CD14-positive monocyte (primary cell): ENCODE results near the gene MXI1. TPM values are rescaled to one million over a fixed set of nuclear protein-coding genes. Genes with fewer than 3 reads are reported as not detected.

Source experiments
- DNase-seq, 3 donors: peaks; one replicate each; pipeline ENCODE4 v3.0.0-alpha.2; 2011 to 2022
- H2AFZ ChIP-seq: 2 replicates; pipeline ENCODE4 v1.6.0; 2012; ENCODE audit warnings: mild to moderate bottlenecking, low read depth, low read length, inconsistent platforms; ENCODE audit not compliant: insufficient read depth, poor library complexity, severe bottlenecking
- H3K27ac ChIP-seq, 2 donors: 1 replicate in 1 of 2; 2 replicates in 1 of 2; pipeline ENCODE4 v1.5.1; 2012 to 2013; ENCODE audit warnings: low read length in 2 of 2, control low read depth in 1 of 2, inconsistent platforms in 1 of 2, low read depth in 1 of 2, mild to moderate bottlenecking in 1 of 2
- H3K27me3 ChIP-seq, 2 donors: one replicate each; pipeline versions ENCODE4 v1.6.0 to v1.6.1; 2011 to 2013; ENCODE audit warnings: low read length in 2 of 2; ENCODE audit not compliant: control insufficient read depth in 2 of 2, insufficient read depth in 2 of 2
- H3K36me3 ChIP-seq, 2 donors: replicated peaks in 1 of 2; 1 replicate in 1 of 2; 2 replicates in 1 of 2; pipeline versions ENCODE4 v1.5.1 to v1.6.1; 2012 to 2013; ENCODE audit warnings: low read length in 2 of 2, control low read depth in 1 of 2, inconsistent platforms in 1 of 2, mild to moderate bottlenecking in 1 of 2; ENCODE audit not compliant: insufficient read depth in 2 of 2, control insufficient read depth in 1 of 2
- H3K4me1 ChIP-seq, 2 donors: 1 replicate in 1 of 2; 2 replicates in 1 of 2; pipeline versions ENCODE4 v1.5.1 to v1.6.1; 2012 to 2013; ENCODE audit warnings: low read length in 2 of 2, control low read depth in 1 of 2, inconsistent platforms in 1 of 2, mild to moderate bottlenecking in 1 of 2, moderate library complexity in 1 of 2; ENCODE audit not compliant: insufficient read depth in 2 of 2, control insufficient read depth in 1 of 2
- H3K4me2 ChIP-seq: replicated peaks from 2 replicates; pipeline ENCODE3; 2012; ENCODE audit warnings: low read length, moderate library complexity, mild to moderate bottlenecking; ENCODE audit not compliant: poor library complexity, severe bottlenecking; ENCODE audit errors: extremely low read depth
- H3K4me3 ChIP-seq, 3 experiments: fragments of 200-600 bp in 1 of 3; sonication (generic) in 1 of 3; replicated peaks in 1 of 3; 1 replicate in 2 of 3; 2 replicates in 1 of 3; pipeline ENCODE4 v1.5.1; 2011 to 2013; ENCODE audit warnings: low read length in 3 of 3, mild to moderate bottlenecking in 3 of 3, control low read depth in 2 of 3, low read depth in 2 of 3, inconsistent platforms in 1 of 3, moderate library complexity in 1 of 3
- H3K79me2 ChIP-seq: 2 replicates; pipeline ENCODE4 v1.6.0; 2012; ENCODE audit warnings: mild to moderate bottlenecking, control low read depth, inconsistent platforms, low read length, moderate library complexity; ENCODE audit not compliant: insufficient read depth
- H3K9ac ChIP-seq: 2 replicates; pipeline ENCODE4 v1.6.0; 2017; ENCODE audit warnings: low read length, mild to moderate bottlenecking; ENCODE audit not compliant: insufficient read depth, poor library complexity, severe bottlenecking
- H3K9me3 ChIP-seq, 2 donors: replicated peaks in 1 of 2; 1 replicate in 1 of 2; 2 replicates in 1 of 2; pipeline versions ENCODE4 v1.5.1 to v1.6.1; 2012 to 2013; ENCODE audit warnings: low read length in 2 of 2, control low read depth in 1 of 2; ENCODE audit not compliant: control insufficient read depth in 1 of 2, insufficient read depth in 1 of 2
- H4K20me1 ChIP-seq: 2 replicates; pipeline ENCODE4 v1.6.0; 2012; ENCODE audit warnings: mild to moderate bottlenecking, low read length, control low read depth, moderate library complexity; ENCODE audit not compliant: insufficient read depth
- H3K27ac Mint-ChIP-seq, 7 donors: one replicate each; pipeline ENCODE4 v1.8.0; 2020; ENCODE audit warnings: mild to moderate bottlenecking in 7 of 7, mixed read lengths in 7 of 7, moderate library complexity in 6 of 7, inconsistent platforms in 2 of 7
- H3K27me3 Mint-ChIP-seq, 3 donors: one replicate each; pipeline ENCODE4 v1.8.0; 2021 to 2022; ENCODE audit warnings: low read depth in 3 of 3, mild to moderate bottlenecking in 3 of 3, mixed read lengths in 3 of 3, moderate library complexity in 3 of 3, inconsistent platforms in 1 of 3
- H3K36me3 Mint-ChIP-seq, 2 donors: one replicate each; pipeline ENCODE4 v1.8.0; 2020; ENCODE audit warnings: mixed read lengths in 2 of 2, inconsistent platforms in 1 of 2, mild to moderate bottlenecking in 1 of 2
- H3K4me1 Mint-ChIP-seq: one replicate; pipeline ENCODE4 v1.8.0; 2020; ENCODE audit warnings: mild to moderate bottlenecking, mixed read lengths
- H3K4me3 Mint-ChIP-seq, 2 donors: one replicate each; pipeline ENCODE4 v1.8.0; 2020; ENCODE audit warnings: mild to moderate bottlenecking in 2 of 2, mixed read lengths in 2 of 2, moderate library complexity in 1 of 2
- H3K9me3 Mint-ChIP-seq, 7 donors: one replicate each; pipeline ENCODE4 v1.8.0; 2020 to 2022; ENCODE audit warnings: mixed read lengths in 7 of 7, mild to moderate bottlenecking in 6 of 7, moderate library complexity in 6 of 7, inconsistent platforms in 2 of 7
- WGBS: methylation state at CpG from one replicate; pipeline ENCODE4 v1.1.5; 2013; ENCODE audit warnings: missing lambda C conversion rate; ENCODE audit not compliant: insufficient coverage; 5-methylcytosine and 5-hydroxymethylcytosine counted together
- intact Hi-C, 2 donors: fragments of 100-400 bp; cut with micrococcal nuclease; formaldehyde crosslinking; loops; one replicate each; pipeline versions ENCODE4 v1.15.0 to v1.15.1; 2023
- polyA plus RNA-seq, 3 donors: library from polyadenylated mRNA; depleted of rRNA in 1 of 3; unstranded in 2 of 3; stranded (reverse) in 1 of 3; fragments of 300-500 nt in 2 of 3; fragments of >200 nt in 1 of 3; fragmentation: Illumina TruSeq in 2 of 3; gene quantifications; 1 replicate in 2 of 3; 2 replicates in 1 of 3; pipeline ENCODE4 v1.2.3, GENCODE V29; 2012 to 2021
- TF ChIP-seq, protein P1 (sequence below): fragments of 200-600 bp; IDR thresholded peaks from one replicate; pipeline ENCODE4 v1.8.0; 2022; ENCODE audit warnings: antibody characterized with exemption, mild to moderate bottlenecking

Gene MXI1
- polyA plus RNA-seq, 3 donors = 13.1 to 25.7 (median 21.6) TPM

DNA sequence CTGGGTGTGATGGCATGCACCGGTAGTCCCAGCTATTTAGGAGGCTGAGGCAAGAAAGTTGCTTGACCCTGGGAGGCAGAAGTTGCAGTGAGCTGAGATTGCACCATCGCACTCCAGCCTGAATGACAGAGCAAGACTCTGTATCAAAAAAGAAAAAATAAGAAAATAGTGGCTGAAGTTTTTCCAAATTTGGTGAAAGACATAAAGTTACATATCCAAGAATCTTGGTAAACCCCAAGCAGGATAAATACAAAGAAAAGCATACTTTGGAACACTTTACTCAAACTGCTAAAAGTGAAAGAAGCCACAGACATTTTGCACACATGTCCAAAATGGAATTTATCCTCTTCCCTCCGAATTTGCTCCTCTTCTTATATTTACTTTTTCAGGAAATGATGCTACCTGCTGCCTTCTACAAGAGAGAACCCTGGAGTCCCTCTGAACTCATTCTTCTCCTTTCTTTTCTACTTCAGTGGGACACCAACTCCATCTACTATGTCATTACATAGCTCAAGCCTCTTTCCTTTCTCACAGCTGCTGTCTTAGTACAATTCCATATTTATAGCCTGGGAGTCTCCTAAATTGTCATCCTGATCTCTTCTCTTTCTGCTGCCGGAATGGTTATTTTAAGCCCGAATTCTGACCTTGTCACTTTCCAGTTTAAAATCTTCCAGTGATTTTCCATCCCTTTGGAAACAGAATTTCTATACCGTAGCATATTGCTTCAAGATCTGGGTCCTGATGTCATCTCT is 114.6 kb downstream of the MXI1 start:
- Histone ChIP-seq H3K27ac (no peak overlapping the region), H3K9me3 (no peaks in the 10 kb centered on the region), H3K36me3 (no peaks in the 10 kb centered on the region), H3K9ac (no peak overlapping the region), H3K4me2 (no peak overlapping the region), H3K79me2 (no peaks in the 10 kb centered on the region), H2AFZ (no peak overlapping the region), H3K27me3 (no peaks in the 10 kb centered on the region), H3K4me3 (no peak overlapping the region), H3K4me1 (no peaks in the 10 kb centered on the region), H4K20me1 (no peaks in the 10 kb centered on the region)
- DNase-seq = no peak
- Mint-ChIP-seq H3K36me3 (no peaks in the 10 kb centered on the region), H3K9me3 (peaks cover 0 to 8% (median 6%) of the 10 kb centered on the region in 7 donors), H3K27ac (no peak overlapping the region), H3K27me3 (peaks cover 0 to 4% (median 0%) of the 10 kb centered on the region in 3 donors), H3K4me3 (no peak overlapping the region), H3K4me1 (peaks cover 1% of the 10 kb centered on the region)
- TF ChIP-seq, protein P1, sequence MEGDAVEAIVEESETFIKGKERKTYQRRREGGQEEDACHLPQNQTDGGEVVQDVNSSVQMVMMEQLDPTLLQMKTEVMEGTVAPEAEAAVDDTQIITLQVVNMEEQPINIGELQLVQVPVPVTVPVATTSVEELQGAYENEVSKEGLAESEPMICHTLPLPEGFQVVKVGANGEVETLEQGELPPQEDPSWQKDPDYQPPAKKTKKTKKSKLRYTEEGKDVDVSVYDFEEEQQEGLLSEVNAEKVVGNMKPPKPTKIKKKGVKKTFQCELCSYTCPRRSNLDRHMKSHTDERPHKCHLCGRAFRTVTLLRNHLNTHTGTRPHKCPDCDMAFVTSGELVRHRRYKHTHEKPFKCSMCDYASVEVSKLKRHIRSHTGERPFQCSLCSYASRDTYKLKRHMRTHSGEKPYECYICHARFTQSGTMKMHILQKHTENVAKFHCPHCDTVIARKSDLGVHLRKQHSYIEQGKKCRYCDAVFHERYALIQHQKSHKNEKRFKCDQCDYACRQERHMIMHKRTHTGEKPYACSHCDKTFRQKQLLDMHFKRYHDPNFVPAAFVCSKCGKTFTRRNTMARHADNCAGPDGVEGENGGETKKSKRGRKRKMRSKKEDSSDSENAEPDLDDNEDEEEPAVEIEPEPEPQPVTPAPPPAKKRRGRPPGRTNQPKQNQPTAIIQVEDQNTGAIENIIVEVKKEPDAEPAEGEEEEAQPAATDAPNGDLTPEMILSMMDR = no peak
- WGBS = 92% methylated on average over 5 of the region's 6 CpGs
- intact Hi-C loops = no loop called here

- H3K27ac Mint-ChIP-seq = no peak overlapping the region
Observed at GRCh38 chr10:110323503-110323902, 116.1 kb downstream of the MXI1 start.

More at GRCh38 chr10:110323503-110323902, 116.1 kb downstream of the MXI1 start:
- Histone ChIP-seq H3K79me2 (no peaks in the 10 kb centered on the region), H3K27me3 (no peaks in the 10 kb centered on the region), H3K9ac (no peak overlapping the region), H3K4me1 (no peaks in the 10 kb centered on the region), H3K4me2 (no peak overlapping the region), H3K4me3 (no peak overlapping the region), H3K9me3 (no peaks in the 10 kb centered on the region), H3K36me3 (no peaks in the 10 kb centered on the region), H2AFZ (no peak overlapping the region), H4K20me1 (no peaks in the 10 kb centered on the region), H3K27ac (no peak overlapping the region)
- intact Hi-C loops = no loop called here
- peaks cover 0 to 4% (median 0%) of the 10 kb centered on the region in 3 donors for H3K27me3 Mint-ChIP-seq
- TF ChIP-seq, protein P1 = no peak
- DNase-seq = no peak
- H3K4me3 Mint-ChIP-seq = no peak overlapping the region
- WGBS = 100% methylated on average over 1 of the region's 2 CpGs
- peaks cover 0 to 8% (median 6%) of the 10 kb centered on the region in 7 donors for H3K9me3 Mint-ChIP-seq
- no peaks in the 10 kb centered on the region for H3K36me3 Mint-ChIP-seq
- peaks cover 1% of the 10 kb centered on the region for H3K4me1 Mint-ChIP-seq
